Stimulated activated effector memory CD8-positive, alpha-beta T cell treated with anti-CD3 and anti-CD28 coated beads, Interleukin-12 subunit alpha, Interleukin-12 subunit beta, amount 100 ng/mL, for 72 hours (primary cell): Measurements from ENCODE around the gene TBX18.

ENCODE experiments used
- ATAC-seq: fragments of 150-1000 bp; cut with Tn5 transposase; 2 replicates; pipeline ENCODE4 v1.10.0; 2021
- DNase-seq, 2 donors: peaks; one replicate each; pipeline ENCODE4 v3.0.0; 2021 to 2022; ENCODE audit warnings: low spot score in 2 of 2
- H3K27ac Mint-ChIP-seq: one replicate; pipeline ENCODE4 v1.8.0; 2022; ENCODE audit warnings: mild to moderate bottlenecking, mixed read lengths
- H3K36me3 Mint-ChIP-seq: one replicate; pipeline ENCODE4 v1.8.0; 2022; ENCODE audit warnings: mild to moderate bottlenecking, mixed read lengths
- H3K4me1 Mint-ChIP-seq: one replicate; pipeline ENCODE4 v1.8.0; 2022; ENCODE audit warnings: mixed read lengths
- H3K4me3 Mint-ChIP-seq: one replicate; pipeline ENCODE4 v1.8.0; 2022; ENCODE audit warnings: mild to moderate bottlenecking, mixed read lengths
- H3K9me3 Mint-ChIP-seq: one replicate; pipeline ENCODE4 v1.8.0; 2022; ENCODE audit warnings: mixed read lengths

Gene TBX18

GRCh38 chr6:84777888-84778287 lies 13.5 kb upstream of the TBX18 start:
- ATAC-seq (no peak), DNase-seq (no peak)
- no peak overlapping the region for H3K4me3 Mint-ChIP-seq
- no peaks in the 10 kb centered on the region for H3K9me3 Mint-ChIP-seq
- no peak overlapping the region for H3K27ac Mint-ChIP-seq
- peaks cover 5% of the 10 kb centered on the region for H3K4me1 Mint-ChIP-seq
- H3K36me3 Mint-ChIP-seq, result no peaks in the 10 kb centered on the region

- peaks cover 5% of the 10 kb centered on the region for H3K4me1 Mint-ChIP-seq
- DNase-seq, result no peak
- no peaks in the 10 kb centered on the region for H3K9me3 Mint-ChIP-seq
- no peak for ATAC-seq
- H3K27ac Mint-ChIP-seq, result no peak overlapping the region
- no peaks in the 10 kb centered on the region for H3K36me3 Mint-ChIP-seq
- no peak overlapping the region for H3K4me3 Mint-ChIP-seq
These were observed 12.0 kb upstream of the TBX18 start for GRCh38 chr6:84776392-84776791.

GRCh38 chr6:84775751-84776150 lies 11.4 kb upstream of the TBX18 start:
- H3K36me3 Mint-ChIP-seq, result no peaks in the 10 kb centered on the region
- H3K27ac Mint-ChIP-seq, result no peak overlapping the region
- ATAC-seq (no peak), DNase-seq (no peak)
- no peaks in the 10 kb centered on the region for H3K9me3 Mint-ChIP-seq
- no peak overlapping the region for H3K4me3 Mint-ChIP-seq
- H3K4me1 Mint-ChIP-seq, result peaks cover 5% of the 10 kb centered on the region

GRCh38 chr6:84774985-84775284 lies 10.5 kb upstream of the TBX18 start:
- Mint-ChIP-seq H3K4me3 (no peak overlapping the region), H3K4me1 (peaks cover 5% of the 10 kb centered on the region), H3K9me3 (no peaks in the 10 kb centered on the region), H3K36me3 (no peaks in the 10 kb centered on the region), H3K27ac (no peak overlapping the region)
- no peak for DNase-seq
- no peak for ATAC-seq

GRCh38 chr6:84774157-84774984 lies 10.0 kb upstream of the TBX18 start:
- ATAC-seq (peak; percentile 63), DNase-seq (peak in 1 of 2 donors; percentile 56)
- Mint-ChIP-seq H3K9me3 (no peaks in the 10 kb centered on the region), H3K4me1 (peaks cover 5% of the 10 kb centered on the region), H3K27ac (no peak overlapping the region), H3K36me3 (no peaks in the 10 kb centered on the region), H3K4me3 (no peak overlapping the region)

- Mint-ChIP-seq H3K36me3 (no peaks in the 10 kb centered on the region), H3K4me3 (no peak overlapping the region), H3K4me1 (peaks cover 5% of the 10 kb centered on the region), H3K27ac (no peak overlapping the region), H3K9me3 (no peaks in the 10 kb centered on the region)
- DNase-seq (no peak), ATAC-seq (peak; percentile 19)
These were observed 9.2 kb upstream of the TBX18 start for GRCh38 chr6:84773431-84774156.

GRCh38 chr6:84773133-84773430 lies 8.7 kb upstream of the TBX18 start:
- Mint-ChIP-seq H3K4me3 (no peak overlapping the region), H3K9me3 (no peaks in the 10 kb centered on the region), H3K36me3 (no peaks in the 10 kb centered on the region), H3K27ac (no peak overlapping the region), H3K4me1 (peaks cover 5% of the 10 kb centered on the region)
- no peak for DNase-seq
- no peak for ATAC-seq

GRCh38 chr6:84772428-84773132 lies 8.2 kb upstream of the TBX18 start:
- DNase-seq, result no peak
- peaks cover 5% of the 10 kb centered on the region for H3K4me1 Mint-ChIP-seq
- ATAC-seq, result no peak
- H3K9me3 Mint-ChIP-seq, result no peaks in the 10 kb centered on the region
- no peak overlapping the region for H3K4me3 Mint-ChIP-seq
- no peaks in the 10 kb centered on the region for H3K36me3 Mint-ChIP-seq
- no peak overlapping the region for H3K27ac Mint-ChIP-seq

- no peak overlapping the region for H3K27ac Mint-ChIP-seq
- no peak overlapping the region for H3K4me3 Mint-ChIP-seq
- H3K9me3 Mint-ChIP-seq, result no peaks in the 10 kb centered on the region
- DNase-seq (no peak), ATAC-seq (no peak)
- H3K36me3 Mint-ChIP-seq, result no peaks in the 10 kb centered on the region
- peaks cover 5% of the 10 kb centered on the region for H3K4me1 Mint-ChIP-seq
These were observed 7.5 kb upstream of the TBX18 start for GRCh38 chr6:84771756-84772356.

- no peak for ATAC-seq
- H3K4me3 Mint-ChIP-seq, result no peak overlapping the region
- peaks cover 5% of the 10 kb centered on the region for H3K4me1 Mint-ChIP-seq
- no peak for DNase-seq
- H3K27ac Mint-ChIP-seq, result no peak overlapping the region
- no peaks in the 10 kb centered on the region for H3K36me3 Mint-ChIP-seq
- no peaks in the 10 kb centered on the region for H3K9me3 Mint-ChIP-seq
These were observed 6.8 kb upstream of the TBX18 start for GRCh38 chr6:84771125-84771755.

GRCh38 chr6:84770521-84770920 lies 6.1 kb upstream of the TBX18 start:
- ATAC-seq (no peak), DNase-seq (no peak)
- H3K9me3 Mint-ChIP-seq, result no peaks in the 10 kb centered on the region
- H3K4me3 Mint-ChIP-seq, result no peak overlapping the region
- peaks cover 5% of the 10 kb centered on the region for H3K4me1 Mint-ChIP-seq
- no peaks in the 10 kb centered on the region for H3K36me3 Mint-ChIP-seq
- no peak overlapping the region for H3K27ac Mint-ChIP-seq

GRCh38 chr6:84769306-84769705 lies 4.9 kb upstream of the TBX18 start:
- DNase-seq (no peak), ATAC-seq (no peak)
- Mint-ChIP-seq H3K4me1 (peaks cover 9% of the 10 kb centered on the region), H3K27ac (no peak overlapping the region), H3K4me3 (no peak overlapping the region), H3K36me3 (peaks cover 2% of the 10 kb centered on the region), H3K9me3 (no peaks in the 10 kb centered on the region)

GRCh38 chr6:84768442-84769174 lies 4.2 kb upstream of the TBX18 start:
- Mint-ChIP-seq H3K4me3 (no peak overlapping the region), H3K9me3 (no peaks in the 10 kb centered on the region), H3K27ac (no peak overlapping the region), H3K36me3 (peaks cover 6% of the 10 kb centered on the region), H3K4me1 (peaks cover 8% of the 10 kb centered on the region)
- DNase-seq (no peak), ATAC-seq (no peak)

- ATAC-seq, result no peak
- Mint-ChIP-seq H3K27ac (no peak overlapping the region), H3K4me3 (no peak overlapping the region), H3K4me1 (peaks cover 7% of the 10 kb centered on the region), H3K9me3 (no peaks in the 10 kb centered on the region), H3K36me3 (peaks cover 10% of the 10 kb centered on the region)
- no peak for DNase-seq
These were observed 3.3 kb upstream of the TBX18 start for GRCh38 chr6:84767526-84768201.
